ENCODE results near the gene ZNF768.
"Not testable (repeated sequence)": the region's sequence is repeated elsewhere in the genome, so short reads cannot be mapped to it uniquely, and the experiment has no call there.

Gene ZNF768

GRCh38 chr16:30477773-30478172 lies 48.6 kb downstream of the ZNF768 start:
- H3K4me3 Mint-ChIP-seq, H3K9me3 Mint-ChIP-seq, H3K27me3 Mint-ChIP-seq: not testable (repeated sequence)
- peaks cover 72% of the 10 kb centered on the region for H3K4me1 Mint-ChIP-seq
- peaks cover 30% of the 10 kb centered on the region for H3K36me3 Mint-ChIP-seq
- H3K27ac Mint-ChIP-seq = peak overlapping the region; percentile 68

- no peaks in the 10 kb centered on the region for H3K9me3 Mint-ChIP-seq
- no peak overlapping the region for H3K4me3 Mint-ChIP-seq
- H3K27ac Mint-ChIP-seq = no peak overlapping the region
- H3K4me1 Mint-ChIP-seq = peaks cover 74% of the 10 kb centered on the region
- H3K27me3 Mint-ChIP-seq = no peaks in the 10 kb centered on the region
- H3K36me3 Mint-ChIP-seq = peaks cover 27% of the 10 kb centered on the region
These were observed 49.4 kb downstream of the ZNF768 start for GRCh38 chr16:30476991-30477390.

GRCh38 chr16:30474684-30475083 lies 51.7 kb downstream of the ZNF768 start:
- H3K4me3 Mint-ChIP-seq = peak overlapping the region; percentile 87
- no peaks in the 10 kb centered on the region for H3K27me3 Mint-ChIP-seq
- peak overlapping the region; percentile 92 for H3K27ac Mint-ChIP-seq
- H3K36me3 Mint-ChIP-seq = peaks cover 18% of the 10 kb centered on the region
- peaks cover 71% of the 10 kb centered on the region for H3K4me1 Mint-ChIP-seq
- H3K9me3 Mint-ChIP-seq = no peaks in the 10 kb centered on the region

GRCh38 chr16:30474074-30474452 lies 52.3 kb downstream of the ZNF768 start:
- H3K9me3 Mint-ChIP-seq = no peaks in the 10 kb centered on the region
- H3K27ac Mint-ChIP-seq = peak overlapping the region; percentile 99
- no peaks in the 10 kb centered on the region for H3K27me3 Mint-ChIP-seq
- peaks cover 74% of the 10 kb centered on the region for H3K4me1 Mint-ChIP-seq
- peaks cover 18% of the 10 kb centered on the region for H3K36me3 Mint-ChIP-seq
- peak overlapping the region; percentile 98 for H3K4me3 Mint-ChIP-seq
